Naive thymus-derived CD4-positive, alpha-beta T cell (primary cell): ENCODE data around the gene LRRC17. TPM values are rescaled to one million over a fixed set of nuclear protein-coding genes. Genes with fewer than 3 reads are reported as not detected.

Experiments
- ATAC-seq: fragments of 150-1000 bp; cut with Tn5 transposase; 2 replicates; pipeline ENCODE4 v1.10.0; 2021; ENCODE audit warnings: mild to moderate bottlenecking, moderate library complexity
- CTCF ChIA-PET: fragments of 350-600 bp; sonication (Branson Sonifier 250); formaldehyde crosslinking; loops from one replicate; lab custom pipeline; 2021; ENCODE audit warnings: antibody characterized with exemption; lab: Charles Lee
- POLR2A ChIA-PET: fragments of 350-600 bp; sonication (Branson Sonifier 250); formaldehyde crosslinking; loops from one replicate; lab custom pipeline; 2021; ENCODE audit warnings: antibody characterized with exemption, inconsistent platforms; lab: Charles Lee
- DNase-seq, 9 donors: peaks; one replicate each; pipeline versions ENCODE4 v3.0.0 to v3.0.0-alpha.2; 2020 to 2022; ENCODE audit warnings: mixed read lengths in 1 of 9
- H3K27ac ChIP-seq: one replicate; pipeline ENCODE4 v1.7.0; 2013; ENCODE audit warnings: mild to moderate bottlenecking, low read depth, low read length, moderate library complexity
- H3K27me3 ChIP-seq, 2 donors: one replicate each; pipeline ENCODE4 v1.7.0; 2013; ENCODE audit warnings: low read length in 2 of 2, mild to moderate bottlenecking in 2 of 2, moderate library complexity in 2 of 2; ENCODE audit not compliant: control insufficient read depth in 2 of 2, insufficient read depth in 2 of 2
- H3K36me3 ChIP-seq, 3 experiments: 1 replicate in 2 of 3; 2 replicates in 1 of 3; pipeline ENCODE4 v1.7.0; 2013; ENCODE audit warnings: low read length in 3 of 3, mild to moderate bottlenecking in 3 of 3, moderate library complexity in 1 of 3; ENCODE audit not compliant: insufficient read depth in 3 of 3, control insufficient read depth in 2 of 3
- H3K4me1 ChIP-seq, 2 donors: one replicate each; pipeline ENCODE4 v1.7.0; 2013; ENCODE audit warnings: low read length in 2 of 2, mild to moderate bottlenecking in 2 of 2, moderate library complexity in 1 of 2; ENCODE audit not compliant: control insufficient read depth in 2 of 2, insufficient read depth in 2 of 2
- H3K4me3 ChIP-seq: 2 replicates; pipeline ENCODE4 v1.7.0; 2013; ENCODE audit warnings: mild to moderate bottlenecking, low read length
- H3K9me3 ChIP-seq, 3 experiments: 1 replicate in 2 of 3; 2 replicates in 1 of 3; pipeline ENCODE4 v1.7.0; 2013; ENCODE audit warnings: low read length in 3 of 3; ENCODE audit not compliant: control insufficient read depth in 2 of 3
- H3K27ac Mint-ChIP-seq, 9 donors: one replicate each; pipeline ENCODE4 v1.8.0; 2020 to 2022; ENCODE audit warnings: mixed read lengths in 9 of 9, mild to moderate bottlenecking in 8 of 9, moderate library complexity in 5 of 9, inconsistent platforms in 2 of 9
- H3K27me3 Mint-ChIP-seq, 5 donors: one replicate each; pipeline ENCODE4 v1.8.0; 2021 to 2022; ENCODE audit warnings: mixed read lengths in 5 of 5, mild to moderate bottlenecking in 1 of 5
- H3K36me3 Mint-ChIP-seq, 5 donors: one replicate each; pipeline ENCODE4 v1.8.0; 2020 to 2022; ENCODE audit warnings: mixed read lengths in 5 of 5, mild to moderate bottlenecking in 3 of 5, inconsistent platforms in 1 of 5
- H3K4me1 Mint-ChIP-seq, 7 donors: one replicate each; pipeline ENCODE4 v1.8.0; 2020 to 2022; ENCODE audit warnings: mixed read lengths in 7 of 7, mild to moderate bottlenecking in 3 of 7, inconsistent platforms in 1 of 7
- H3K4me3 Mint-ChIP-seq, 10 donors: one replicate each; pipeline ENCODE4 v1.8.0; 2020 to 2022; ENCODE audit warnings: mild to moderate bottlenecking in 10 of 10, mixed read lengths in 10 of 10, moderate library complexity in 6 of 10, inconsistent platforms in 2 of 10
- H3K9me3 Mint-ChIP-seq, 11 donors: one replicate each; pipeline ENCODE4 v1.8.0; 2020 to 2022; ENCODE audit warnings: mixed read lengths in 11 of 11, mild to moderate bottlenecking in 4 of 11, inconsistent platforms in 1 of 11, moderate library complexity in 1 of 11
- intact Hi-C, 2 donors: fragments of 100-400 bp; cut with micrococcal nuclease; formaldehyde crosslinking; loops; one replicate each; pipeline ENCODE4 v1.15.1; 2023
- polyA plus RNA-seq, 2 donors: library from polyadenylated mRNA; unstranded; fragments of 300-500 nt; fragmentation: Illumina TruSeq; gene quantifications; one replicate each; pipeline ENCODE4 v1.2.3, GENCODE V29; 2021
- total RNA-seq, 6 experiments: library from RNA in 5 of 6; stranded (reverse) in 5 of 6; gene quantifications; 1 replicate in 5 of 6; 2 replicates in 1 of 6; pipeline ENCODE4 v1.2.3 and lab custom pipeline; 2021 to 2026

The LRRC17 gene
- total and polyA plus RNA-seq, 7 experiments from 2014 or later: 0.20 to 1.1 (median 0.32) TPM; not detected in 1

GRCh38 chr7:102981451-102981850, 68.7 kb downstream of the LRRC17 start:
- H3K36me3 ChIP-seq: no peaks in the 10 kb centered on the region
- H3K27me3 ChIP-seq: no peaks in the 10 kb centered on the region
- no peaks in the 10 kb centered on the region for H3K4me1 ChIP-seq
- H3K9me3 ChIP-seq: no peaks in the 10 kb centered on the region
- intact Hi-C loops: no loop called here
- CTCF ChIA-PET: interaction anchor here (0.6 kb wide), 1 partner anchor 1295 kb away, joined by 3 read pairs; no protein-coding TSS in a partner anchor
- Mint-ChIP-seq H3K27ac (no peak overlapping the region), H3K4me1 (no peaks in the 10 kb centered on the region), H3K9me3 (peaks cover 0 to 3% (median 0%) of the 10 kb centered on the region in 11 donors), H3K36me3 (peaks cover 0 to 4% (median 0%) of the 10 kb centered on the region in 5 donors), H3K4me3 (no peak overlapping the region), H3K27me3 (peaks cover 0 to 5% (median 4%) of the 10 kb centered on the region in 5 donors)
- POLR2A ChIA-PET: no interaction called here
- H3K27ac ChIP-seq: no peak overlapping the region
- H3K4me3 ChIP-seq: no peak overlapping the region
- no peak for ATAC-seq
- no peak for DNase-seq

- H3K4me1 ChIP-seq: no peaks in the 10 kb centered on the region
- ChIA-PET CTCF (no interaction called here), POLR2A (no interaction called here)
- Mint-ChIP-seq H3K36me3 (no peaks in the 10 kb centered on the region), H3K27me3 (peaks cover 0 to 4% (median 3%) of the 10 kb centered on the region in 5 donors), H3K4me3 (no peak overlapping the region), H3K9me3 (no peaks in the 10 kb centered on the region), H3K27ac (no peak overlapping the region), H3K4me1 (no peaks in the 10 kb centered on the region)
- DNase-seq (no peak), ATAC-seq (no peak)
- H3K36me3 ChIP-seq: no peaks in the 10 kb centered on the region
- no peaks in the 10 kb centered on the region for H3K9me3 ChIP-seq
- H3K27me3 ChIP-seq: no peaks in the 10 kb centered on the region
- no peak overlapping the region for H3K4me3 ChIP-seq
- H3K27ac ChIP-seq: no peak overlapping the region
- intact Hi-C loops: no loop called here
These were observed 69.4 kb downstream of the LRRC17 start for GRCh38 chr7:102982235-102982634.

GRCh38 chr7:102983602-102984001, 70.8 kb downstream of the LRRC17 start:
- Histone ChIP-seq H3K27me3 (no peaks in the 10 kb centered on the region), H3K36me3 (no peaks in the 10 kb centered on the region), H3K4me3 (no peak overlapping the region), H3K27ac (no peak overlapping the region), H3K9me3 (no peaks in the 10 kb centered on the region), H3K4me1 (no peaks in the 10 kb centered on the region)
- H3K27me3 Mint-ChIP-seq: peaks cover 0 to 4% (median 3%) of the 10 kb centered on the region in 5 donors
- no peaks in the 10 kb centered on the region for H3K4me1 Mint-ChIP-seq
- CTCF ChIA-PET: no interaction called here
- DNase-seq (no peak), ATAC-seq (no peak)
- no peaks in the 10 kb centered on the region for H3K9me3 Mint-ChIP-seq
- H3K27ac Mint-ChIP-seq: no peak overlapping the region
- no peak overlapping the region for H3K4me3 Mint-ChIP-seq
- no peaks in the 10 kb centered on the region for H3K36me3 Mint-ChIP-seq
- POLR2A ChIA-PET: no interaction called here
- intact Hi-C loops: no loop called here

GRCh38 chr7:102985176-102985783, 72.5 kb downstream of the LRRC17 start:
- ChIA-PET POLR2A (no interaction called here), CTCF (no interaction called here)
- H3K27me3 Mint-ChIP-seq: peaks cover 0 to 4% (median 3%) of the 10 kb centered on the region in 5 donors
- Histone ChIP-seq H3K4me1 (no peaks in the 10 kb centered on the region), H3K27me3 (no peaks in the 10 kb centered on the region), H3K9me3 (no peaks in the 10 kb centered on the region), H3K4me3 (no peak overlapping the region), H3K27ac (no peak overlapping the region), H3K36me3 (no peaks in the 10 kb centered on the region)
- intact Hi-C loops: no loop called here
- no peaks in the 10 kb centered on the region for H3K9me3 Mint-ChIP-seq
- H3K27ac Mint-ChIP-seq: no peak overlapping the region
- H3K4me3 Mint-ChIP-seq: no peak overlapping the region
- H3K4me1 Mint-ChIP-seq: peaks cover 0 to 3% (median 0%) of the 10 kb centered on the region in 7 donors
- ATAC-seq: no peak
- DNase-seq: no peak
- no peaks in the 10 kb centered on the region for H3K36me3 Mint-ChIP-seq

- DNase-seq (no peak), ATAC-seq (no peak)
- no peak overlapping the region for H3K27ac Mint-ChIP-seq
- no peaks in the 10 kb centered on the region for H3K9me3 ChIP-seq
- no peaks in the 10 kb centered on the region for H3K27me3 ChIP-seq
- H3K4me1 ChIP-seq: no peaks in the 10 kb centered on the region
- H3K27ac ChIP-seq: no peak overlapping the region
- ChIA-PET CTCF (no interaction called here), POLR2A (no interaction called here)
- H3K27me3 Mint-ChIP-seq: peaks cover 0 to 4% (median 0%) of the 10 kb centered on the region in 5 donors
- H3K4me3 Mint-ChIP-seq: no peak overlapping the region
- H3K9me3 Mint-ChIP-seq: no peaks in the 10 kb centered on the region
- H3K36me3 Mint-ChIP-seq: no peaks in the 10 kb centered on the region
- H3K36me3 ChIP-seq: no peaks in the 10 kb centered on the region
- H3K4me3 ChIP-seq: no peak overlapping the region
- H3K4me1 Mint-ChIP-seq: peaks cover 0 to 5% (median 0%) of the 10 kb centered on the region in 7 donors
- intact Hi-C loops: no loop called here
These were observed 75.3 kb downstream of the LRRC17 start for GRCh38 chr7:102988088-102988487.

GRCh38 chr7:102988631-102989560, 76.1 kb downstream of the LRRC17 start:
- no peak overlapping the region for H3K4me3 ChIP-seq
- no peaks in the 10 kb centered on the region for H3K4me1 ChIP-seq
- CTCF ChIA-PET: no interaction called here
- H3K27ac Mint-ChIP-seq: no peak overlapping the region
- no peak for DNase-seq
- no peak overlapping the region for H3K4me3 Mint-ChIP-seq
- ATAC-seq: peak; percentile 31
- H3K27me3 Mint-ChIP-seq: peaks cover 0 to 4% (median 0%) of the 10 kb centered on the region in 5 donors
- H3K36me3 Mint-ChIP-seq: no peaks in the 10 kb centered on the region
- H3K9me3 ChIP-seq: no peaks in the 10 kb centered on the region
- no peaks in the 10 kb centered on the region for H3K9me3 Mint-ChIP-seq
- peaks cover 0 to 5% (median 0%) of the 10 kb centered on the region in 7 donors for H3K4me1 Mint-ChIP-seq
- no peaks in the 10 kb centered on the region for H3K27me3 ChIP-seq
- intact Hi-C loops: no loop called here
- no peak overlapping the region for H3K27ac ChIP-seq
- POLR2A ChIA-PET: no interaction called here
- H3K36me3 ChIP-seq: no peaks in the 10 kb centered on the region
